ENCODE measurements around the gene CITED2.

CITED2 gene

GRCh38 chr6:139329224-139329623 is 45.2 kb downstream of the CITED2 start:
- no peak for DNase-seq

- DNase-seq, result no peak
Observed at GRCh38 chr6:139327038-139327437, 47.4 kb downstream of the CITED2 start.

GRCh38 chr6:139325686-139326085 is 48.8 kb downstream of the CITED2 start:
- DNase-seq, result no peak

GRCh38 chr6:139325125-139325524 is 49.3 kb downstream of the CITED2 start:
- DNase-seq, result no peak

GRCh38 chr6:139324301-139324555 is 50.2 kb downstream of the CITED2 start:
- no peak for DNase-seq

- no peak for DNase-seq
Observed at GRCh38 chr6:139323511-139324300, 50.7 kb downstream of the CITED2 start.
